Measurements from ENCODE around the gene ARHGEF19.
"Not testable (repeated sequence)": the region's sequence is repeated elsewhere in the genome, so short reads cannot be mapped to it uniquely, and the experiment has no call there.

Gene ARHGEF19

GRCh38 chr1:16204216-16204615, 8.2 kb downstream of the ARHGEF19 start:
- no peak for DNase-seq (ENCODE audit: low read depth)

- no peak for DNase-seq (ENCODE audit: low read depth)
Observed at GRCh38 chr1:16203550-16203949, 8.9 kb downstream of the ARHGEF19 start.

GRCh38 chr1:16202281-16203210, 9.9 kb downstream of the ARHGEF19 start:
- DNase-seq (ENCODE audit: low read depth), result no peak

- no peak for DNase-seq (ENCODE audit: low read depth)
Observed at GRCh38 chr1:16199700-16200099, 12.8 kb downstream of the ARHGEF19 start.

- no peak for DNase-seq (ENCODE audit: low read depth)
Observed at GRCh38 chr1:16199157-16199501, 13.3 kb downstream of the ARHGEF19 start.

GRCh38 chr1:16198444-16199156, 13.9 kb downstream of the ARHGEF19 start:
- no peak for DNase-seq (ENCODE audit: low read depth)

GRCh38 chr1:16196874-16197273, 15.6 kb downstream of the ARHGEF19 start:
- DNase-seq (ENCODE audit: low read depth), result no peak

- not testable (repeated sequence) for DNase-seq (ENCODE audit: low read depth)
Observed at GRCh38 chr1:16196139-16196538, 16.3 kb downstream of the ARHGEF19 start.

GRCh38 chr1:16195518-16195905, 16.9 kb downstream of the ARHGEF19 start:
- DNase-seq (ENCODE audit: low read depth), result no peak

GRCh38 chr1:16191916-16192546, 20.4 kb downstream of the ARHGEF19 start:
- DNase-seq (ENCODE audit: low read depth), result no peak

GRCh38 chr1:16191309-16191708, 21.1 kb downstream of the ARHGEF19 start:
- no peak for DNase-seq (ENCODE audit: low read depth)

- no peak for DNase-seq (ENCODE audit: low read depth)
Observed at GRCh38 chr1:16189921-16190621, 22.4 kb downstream of the ARHGEF19 start.

- no peak for DNase-seq (ENCODE audit: low read depth)
Observed at GRCh38 chr1:16189003-16189402, 23.4 kb downstream of the ARHGEF19 start.

GRCh38 chr1:16187748-16188401, 24.6 kb downstream of the ARHGEF19 start:
- no peak for DNase-seq (ENCODE audit: low read depth)

GRCh38 chr1:16186655-16187235, 25.7 kb downstream of the ARHGEF19 start:
- no peak for DNase-seq (ENCODE audit: low read depth)

- DNase-seq (ENCODE audit: low read depth), result no peak
Observed at GRCh38 chr1:16184557-16185303, 27.7 kb downstream of the ARHGEF19 start.

GRCh38 chr1:16183765-16184556, 28.5 kb downstream of the ARHGEF19 start:
- DNase-seq (ENCODE audit: low read depth), result no peak

GRCh38 chr1:16183179-16183578, 29.3 kb downstream of the ARHGEF19 start:
- peak; percentile 65 for DNase-seq (ENCODE audit: low read depth)

GRCh38 chr1:16181887-16182719, 30.3 kb downstream of the ARHGEF19 start:
- peak; percentile 84 for DNase-seq (ENCODE audit: low read depth)
